ENCODE measurements around the gene LMF2. TPM values are rescaled to one million over a fixed set of nuclear protein-coding genes. Genes with fewer than 3 reads are reported as not detected.

LMF2 gene
- total and polyA plus RNA-seq, 3 experiments from 2014 or later = 33.6 to 89.4 (median 88.6) TPM

- Histone ChIP-seq H3K36me3 (ENCODE audit: insufficient read depth, low read length) (no peaks in the 10 kb centered on the region), H3K4me1 (ENCODE audit: insufficient read depth, low read length) (no peaks in the 10 kb centered on the region), H3K27ac (ENCODE audit: low read depth, low read length) (no peak overlapping the region), H3K4me3 (ENCODE audit: low read length) (peak overlapping the region; percentile 47), H3K9me3 (ENCODE audit: low read length) (no peaks in the 10 kb centered on the region), H3K27me3 (ENCODE audit: insufficient read depth, low read length, poor library complexity, severe bottlenecking) (no peaks in the 10 kb centered on the region)
- Mint-ChIP-seq H3K27ac (peak overlapping the region in 1 of 8 donors; percentile 29), H3K36me3 (no peaks in the 10 kb centered on the region), H3K9me3 (no peaks in the 10 kb centered on the region), H3K27me3 (peaks cover 4 to 11% of the 10 kb centered on the region in 2 donors), H3K4me1 (peaks cover 7 to 8% (median 7%) of the 10 kb centered on the region in 3 donors), H3K4me3 (peak overlapping the region in 6 of 7 donors; percentile 49 to 84 (median 69))
- no peak for DNase-seq
- ChIA-PET CTCF (interaction anchor here (1.0 to 1.3 kb wide), 2 partner anchors 9 to 140 kb away, joined by 4 read pairs; no protein-coding TSS in a partner anchor), POLR2A (interaction anchor here (1.0 kb wide), 1 partner anchor 43 kb away, joined by 6 read pairs; the partner anchor contains the start of gene SCO2)
These were observed 25.1 kb downstream of the LMF2 start for GRCh38 chr22:50482107-50483074.

- CTCF ChIA-PET = interaction anchor here (2.1 kb wide), 1 partner anchor 44 kb away, joined by 5 read pairs; the partner anchor contains the start of gene SCO2
- H3K4me1 Mint-ChIP-seq = peaks cover 7 to 8% (median 7%) of the 10 kb centered on the region in 3 donors
- no peaks in the 10 kb centered on the region for H3K9me3 ChIP-seq (ENCODE audit: low read length)
- peak; percentile 56 to 79 (median 62) for DNase-seq
- H3K27me3 ChIP-seq (ENCODE audit: insufficient read depth, low read length, poor library complexity, severe bottlenecking) = no peaks in the 10 kb centered on the region
- H3K4me3 ChIP-seq (ENCODE audit: low read length) = peak within 1 kb of the TSS; percentile 47
- H3K4me1 ChIP-seq (ENCODE audit: insufficient read depth, low read length) = no peaks in the 10 kb centered on the region
- no peak within 1 kb of the TSS for H3K27ac ChIP-seq (ENCODE audit: low read depth, low read length)
- H3K27ac Mint-ChIP-seq = peak within 1 kb of the TSS in 2 of 8 donors; percentile 62 to 78
- peaks cover 4 to 11% of the 10 kb centered on the region in 2 donors for H3K27me3 Mint-ChIP-seq
- H3K9me3 Mint-ChIP-seq = no peaks in the 10 kb centered on the region
- H3K4me3 Mint-ChIP-seq = peak within 1 kb of the TSS; percentile 70 to 85 (median 72)
- H3K36me3 ChIP-seq (ENCODE audit: insufficient read depth, low read length) = no peaks in the 10 kb centered on the region
- POLR2A ChIA-PET = interaction anchor here (0.7 to 1.0 kb wide), 2 partner anchors 11 to 44 kb away, joined by 5 to 6 read pairs; partner anchors contain the start of gene SCO2
- no peaks in the 10 kb centered on the region for H3K36me3 Mint-ChIP-seq
These were observed 25.9 kb downstream of the LMF2 start, which contains the start of gene ADM2 for GRCh38 chr22:50481440-50482106. ADM2 (plus strand) TSS chr22:50481543; CDS start chr22:50481848, 305 bp downstream.

GRCh38 chr22:50481045-50481439, 26.5 kb downstream of the LMF2 start:
- H3K27me3 ChIP-seq (ENCODE audit: insufficient read depth, low read length, poor library complexity, severe bottlenecking) = no peaks in the 10 kb centered on the region
- Mint-ChIP-seq H3K4me1 (peaks cover 7 to 8% (median 7%) of the 10 kb centered on the region in 3 donors), H3K36me3 (no peaks in the 10 kb centered on the region), H3K27ac (no peak overlapping the region), H3K9me3 (no peaks in the 10 kb centered on the region), H3K27me3 (peaks cover 2 to 7% of the 10 kb centered on the region in 2 donors), H3K4me3 (peak overlapping the region in 6 of 7 donors; percentile 50 to 73 (median 62))
- H3K27ac ChIP-seq (ENCODE audit: low read depth, low read length) = no peak overlapping the region
- H3K9me3 ChIP-seq (ENCODE audit: low read length) = no peaks in the 10 kb centered on the region
- DNase-seq = no peak
- no peak overlapping the region for H3K4me3 ChIP-seq (ENCODE audit: low read length)
- CTCF ChIA-PET = interaction anchor here (2.1 kb wide), 1 partner anchor 45 kb away, joined by 5 read pairs; the partner anchor contains the start of gene SCO2
- H3K36me3 ChIP-seq (ENCODE audit: insufficient read depth, low read length) = no peaks in the 10 kb centered on the region
- POLR2A ChIA-PET = interaction anchor here (0.7 to 1.0 kb wide), 2 partner anchors 11 to 44 kb away, joined by 5 to 6 read pairs; partner anchors contain the start of gene SCO2
- H3K4me1 ChIP-seq (ENCODE audit: insufficient read depth, low read length) = no peaks in the 10 kb centered on the region

- POLR2A ChIA-PET = interaction anchor here (1.0 kb wide), 1 partner anchor 10 kb away, joined by 3 read pairs; no protein-coding TSS in a partner anchor
These were observed 27.8 kb downstream of the LMF2 start for GRCh38 chr22:50479721-50480120.

GRCh38 chr22:50477923-50478322, 29.6 kb downstream of the LMF2 start:
- H3K36me3 ChIP-seq (ENCODE audit: insufficient read depth, low read length) = no peaks in the 10 kb centered on the region
- DNase-seq = no peak
- peak overlapping the region in 3 of 7 donors; percentile 23 to 87 (median 45) for H3K4me3 Mint-ChIP-seq
- no peak overlapping the region for H3K4me3 ChIP-seq (ENCODE audit: low read length)
- H3K4me1 Mint-ChIP-seq = peaks cover 21 to 26% (median 22%) of the 10 kb centered on the region in 3 donors
- ChIA-PET CTCF (interaction anchor here (1.1 to 1.4 kb wide), 2 partner anchors 30 to 48 kb away, joined by 3 read pairs; partner anchors contain the start of genes LMF2 and SCO2), POLR2A (no interaction called here)
- H3K27ac ChIP-seq (ENCODE audit: low read depth, low read length) = no peak overlapping the region
- H3K27me3 Mint-ChIP-seq = no peaks in the 10 kb centered on the region
- peak overlapping the region in 2 of 8 donors; percentile 79 to 91 for H3K27ac Mint-ChIP-seq
- no peaks in the 10 kb centered on the region for H3K9me3 ChIP-seq (ENCODE audit: low read length)
- H3K27me3 ChIP-seq (ENCODE audit: insufficient read depth, low read length, poor library complexity, severe bottlenecking) = no peaks in the 10 kb centered on the region
- H3K36me3 Mint-ChIP-seq = peaks cover 0 to 11% (median 0%) of the 10 kb centered on the region in 3 donors
- peaks cover 17% of the 10 kb centered on the region for H3K4me1 ChIP-seq (ENCODE audit: insufficient read depth, low read length)
- H3K9me3 Mint-ChIP-seq = no peaks in the 10 kb centered on the region

More at GRCh38 chr22:50479721-50480120, 27.8 kb downstream of the LMF2 start:
- H3K27me3 Mint-ChIP-seq = no peaks in the 10 kb centered on the region
- H3K4me3 ChIP-seq (ENCODE audit: low read length) = no peak overlapping the region
- DNase-seq = no peak
- H3K27me3 ChIP-seq (ENCODE audit: insufficient read depth, low read length, poor library complexity, severe bottlenecking) = no peaks in the 10 kb centered on the region
- H3K4me1 ChIP-seq (ENCODE audit: insufficient read depth, low read length) = peaks cover 5% of the 10 kb centered on the region
- no peaks in the 10 kb centered on the region for H3K9me3 Mint-ChIP-seq
- no peaks in the 10 kb centered on the region for H3K36me3 Mint-ChIP-seq
- H3K4me1 Mint-ChIP-seq = peaks cover 7 to 13% (median 9%) of the 10 kb centered on the region in 3 donors
- H3K9me3 ChIP-seq (ENCODE audit: low read length) = no peaks in the 10 kb centered on the region
- H3K27ac Mint-ChIP-seq = peak overlapping the region in 5 of 8 donors; percentile 23 to 81 (median 52)
- peak overlapping the region; percentile 7 to 85 (median 72) for H3K4me3 Mint-ChIP-seq
- H3K36me3 ChIP-seq (ENCODE audit: insufficient read depth, low read length) = no peaks in the 10 kb centered on the region
- no peak overlapping the region for H3K27ac ChIP-seq (ENCODE audit: low read depth, low read length)
- CTCF ChIA-PET = interaction anchor here (0.7 to 2.1 kb wide), 4 partner anchors 10 to 138 kb away, joined by 3 to 6 read pairs (median 4); partner anchors contain the start of gene SCO2

- Histone ChIP-seq H3K4me3 (ENCODE audit: low read length) (no peak overlapping the region), H3K27ac (ENCODE audit: low read depth, low read length) (no peak overlapping the region), H3K4me1 (ENCODE audit: insufficient read depth, low read length) (peaks cover 27% of the 10 kb centered on the region), H3K9me3 (ENCODE audit: low read length) (no peaks in the 10 kb centered on the region), H3K27me3 (ENCODE audit: insufficient read depth, low read length, poor library complexity, severe bottlenecking) (no peaks in the 10 kb centered on the region), H3K36me3 (ENCODE audit: insufficient read depth, low read length) (no peaks in the 10 kb centered on the region)
- Mint-ChIP-seq H3K4me3 (peak overlapping the region; percentile 23 to 87 (median 70)), H3K9me3 (no peaks in the 10 kb centered on the region), H3K36me3 (peaks cover 0 to 14% (median 0%) of the 10 kb centered on the region in 3 donors), H3K4me1 (peaks cover 31 to 37% (median 31%) of the 10 kb centered on the region in 3 donors), H3K27me3 (no peaks in the 10 kb centered on the region), H3K27ac (peak overlapping the region in 7 of 8 donors; percentile 37 to 84 (median 73))
- CTCF ChIA-PET = interaction anchor here (1.1 kb wide), 2 partner anchors 21 to 31 kb away, joined by 3 read pairs; partner anchors contain the start of gene LMF2
- POLR2A ChIA-PET = interaction anchor here (0.7 kb wide), 1 partner anchor 217 kb away, joined by 3 read pairs; no protein-coding TSS in a partner anchor
- no peak for DNase-seq
These were observed 30.6 kb downstream of the LMF2 start for GRCh38 chr22:50476868-50477267.

GRCh38 chr22:50475652-50476002, 31.9 kb downstream of the LMF2 start:
- no peak overlapping the region for H3K27ac ChIP-seq (ENCODE audit: low read depth, low read length)
- peak overlapping the region; percentile 66 to 87 (median 75) for H3K4me3 Mint-ChIP-seq
- peaks cover 0 to 14% (median 0%) of the 10 kb centered on the region in 3 donors for H3K36me3 Mint-ChIP-seq
- no peaks in the 10 kb centered on the region for H3K9me3 Mint-ChIP-seq
- ChIA-PET CTCF (no interaction called here), POLR2A (no interaction called here)
- H3K4me1 Mint-ChIP-seq = peaks cover 43 to 49% (median 44%) of the 10 kb centered on the region in 3 donors
- DNase-seq = no peak
- H3K9me3 ChIP-seq (ENCODE audit: low read length) = no peaks in the 10 kb centered on the region
- no peaks in the 10 kb centered on the region for H3K27me3 ChIP-seq (ENCODE audit: insufficient read depth, low read length, poor library complexity, severe bottlenecking)
- peak overlapping the region; percentile 61 for H3K4me3 ChIP-seq (ENCODE audit: low read length)
- H3K27ac Mint-ChIP-seq = peak overlapping the region in 7 of 8 donors; percentile 56 to 94 (median 76)
- peaks cover 40% of the 10 kb centered on the region for H3K4me1 ChIP-seq (ENCODE audit: insufficient read depth, low read length)
- H3K36me3 ChIP-seq (ENCODE audit: insufficient read depth, low read length) = no peaks in the 10 kb centered on the region
- no peaks in the 10 kb centered on the region for H3K27me3 Mint-ChIP-seq
